K562 (cell line): ENCODE results near the gene KCNJ5. TPM values are rescaled to one million over a fixed set of nuclear protein-coding genes. Genes with fewer than 3 reads are reported as not detected.

ENCODE experiments used
- ATAC-seq: fragments of 200-7000 bp; cut with Tn5 transposase; 3 replicates; pipeline ENCODE4 v1.9.1; 2020; ENCODE audit warnings: moderate library complexity
- BruUV-seq: library from RNA; stranded (reverse); fragments of 400-500 nt; replicated peaks from 2 replicates; lab custom pipeline; 2021; lab: Mats Ljungman, UMichigan
- CTCF ChIA-PET: fragments of 300-600 bp; formaldehyde crosslinking; extraction: SDS; loops from one replicate; lab custom pipeline; 2021; ENCODE audit warnings: low intra/inter-chr PET ratio; lab: Yijun Ruan, JAX
- POLR2A ChIA-PET: fragments of 300-600, 350-650 bp; sonication (Branson Sonifier 250); formaldehyde crosslinking; extraction: SDS; loops from one replicate; lab custom pipeline; 2021; ENCODE audit warnings: antibody characterized with exemption, inconsistent platforms; lab: Yijun Ruan, JAX
- DNase-seq, 4 experiments: peaks; one replicate each; pipeline versions ENCODE4 v3.0.0 to v3.0.0-alpha.2; 2011 to 2018; ENCODE audit warnings: low spot score in 3 of 4, mixed read lengths in 3 of 4; ENCODE audit errors: extremely low read depth in 1 of 4
- FAIRE-seq: peaks from 2 replicates; lab custom pipeline; 2011; peaks lifted over from hg19 to GRCh38; lab: Jason Lieb, UNC
- H2AFZ ChIP-seq: 2 replicates; pipeline ENCODE4 v1.6.0; 2011; ENCODE audit warnings: low read depth, low read length, control low read depth, inconsistent platforms
- H3K27ac ChIP-seq: fragments of 200-600 bp; 3 replicates; pipeline ENCODE4 v1.8.0; 2011; ENCODE audit warnings: low read depth, mild to moderate bottlenecking, control low read depth, inconsistent platforms, low read length, moderate library complexity, mixed read lengths; ENCODE audit errors: extremely low read depth
- H3K27me3 ChIP-seq, 2 experiments: fragments of 300-600 bp in 1 of 2; 2 replicates in 1 of 2; 3 replicates in 1 of 2; pipeline versions ENCODE4 v1.6.0 to v1.8.0; 2011; ENCODE audit warnings: inconsistent platforms in 2 of 2, low read length in 2 of 2, mild to moderate bottlenecking in 1 of 2, mixed read lengths in 1 of 2, moderate library complexity in 1 of 2; ENCODE audit not compliant: control insufficient read depth in 2 of 2, insufficient read depth in 2 of 2
- H3K36me3 ChIP-seq: fragments of 300-600 bp; 3 replicates; pipeline ENCODE4 v1.8.0; 2011; ENCODE audit warnings: mild to moderate bottlenecking, low read length, inconsistent platforms; ENCODE audit not compliant: control insufficient read depth, insufficient read depth
- H3K4me1 ChIP-seq, 2 experiments: fragments of 200-600 bp in 1 of 2; replicated peaks in 1 of 2; 2 replicates in 1 of 2; 3 replicates in 1 of 2; pipeline versions ENCODE4 v1.5.1 to v1.8.0; 2011; ENCODE audit warnings: inconsistent platforms in 2 of 2, low read length in 2 of 2, mild to moderate bottlenecking in 1 of 2, mixed read lengths in 1 of 2, moderate library complexity in 1 of 2; ENCODE audit not compliant: control insufficient read depth in 2 of 2, insufficient read depth in 2 of 2
- H3K4me2 ChIP-seq: 2 replicates; pipeline ENCODE4 v1.6.1; 2011; ENCODE audit warnings: low read length, control low read depth, inconsistent platforms, mixed read lengths; ENCODE audit not compliant: insufficient read depth
- H3K4me3 ChIP-seq: fragments of 200-600 bp; sonication (generic), shearing (Covaris generic); 2 replicates; pipeline ENCODE4 v1.5.1; 2016; ENCODE audit warnings: control low read depth, inconsistent platforms
- H3K79me2 ChIP-seq: fragments of 200-600 bp; 3 replicates; pipeline ENCODE4 v1.8.0; 2011; ENCODE audit warnings: low read length, inconsistent platforms; ENCODE audit not compliant: control insufficient read depth, insufficient read depth
- H3K9ac ChIP-seq, 2 experiments: 2 replicates each; pipeline versions ENCODE4 v1.6.0 to v1.6.1; 2011; ENCODE audit warnings: low read depth in 2 of 2, low read length in 2 of 2, control low read depth in 1 of 2, inconsistent platforms in 1 of 2, mild to moderate bottlenecking in 1 of 2, mixed read lengths in 1 of 2; ENCODE audit not compliant: insufficient read depth in 1 of 2
- H3K9me1 ChIP-seq: one replicate; pipeline ENCODE4 v1.6.0; 2011; ENCODE audit warnings: inconsistent platforms, mild to moderate bottlenecking, low read length, moderate library complexity; ENCODE audit not compliant: control insufficient read depth, insufficient read depth
- H3K9me3 ChIP-seq: replicated peaks from 2 replicates; pipeline ENCODE4 v1.5.1; 2011; ENCODE audit warnings: low read depth, low read length, inconsistent platforms; ENCODE audit not compliant: control insufficient read depth, insufficient read depth
- H4K20me1 ChIP-seq: replicated peaks from 2 replicates; pipeline ENCODE4 v1.6.1; 2011; ENCODE audit warnings: low read length, inconsistent platforms, mixed read lengths; ENCODE audit not compliant: control insufficient read depth, insufficient read depth
- ATF7 ChIP-seq: fragments of 450-650 bp; IDR thresholded peaks from 2 replicates; pipeline ENCODE4 v1.7.1; 2014; ENCODE audit warnings: mild to moderate bottlenecking, moderate library complexity
- E4F1 ChIP-seq: fragments of 250-450 bp; sonication (Bioruptor Pico); IDR thresholded peaks from 2 replicates; pipeline ENCODE4 v1.5.0; 2021; ENCODE audit warnings: mild to moderate bottlenecking, borderline replicate concordance
- EHMT2 ChIP-seq: fragments of 450-650 bp; IDR thresholded peaks from 2 replicates; pipeline ENCODE4 v1.6.1; 2018; ENCODE audit warnings: antibody characterized with exemption
- FOXJ3 ChIP-seq: sonication (generic); formaldehyde crosslinking; IDR thresholded peaks from 2 replicates; pipeline ENCODE4 v1.4.0; 2020; ENCODE audit warnings: mild to moderate bottlenecking, missing genetic modification reagents
- HDGF ChIP-seq: fragments of 450-650 bp; IDR thresholded peaks from 2 replicates; pipeline ENCODE4 v1.6.1; 2016
- HNRNPLL ChIP-seq: fragments of 200-400 bp; formaldehyde crosslinking; IDR thresholded peaks from 2 replicates; pipeline ENCODE4 v1.6.1; 2017; ENCODE audit warnings: low read length, low read depth, mild to moderate bottlenecking; ENCODE audit not compliant: poor library complexity, severe bottlenecking
- HOMEZ ChIP-seq: fragments of 250-450 bp; sonication (Bioruptor Pico); IDR thresholded peaks from 2 replicates; pipeline ENCODE4 v1.4.0; 2020; ENCODE audit warnings: mild to moderate bottlenecking, moderate library complexity
- NFYB ChIP-seq: IDR thresholded peaks from 2 replicates; pipeline ENCODE4 v1.6.1; 2011; ENCODE audit warnings: mild to moderate bottlenecking, moderate library complexity; ENCODE audit not compliant: insufficient read length; ENCODE audit errors: extremely low read depth
- SMAD3 ChIP-seq: fragments of 450-650 bp; formaldehyde crosslinking; conservative IDR thresholded peaks from 2 replicates; pipeline ENCODE4 v1.4.0; 2020; ENCODE audit warnings: mild to moderate bottlenecking
- TCF7 ChIP-seq: sonication (generic); IDR thresholded peaks from 2 replicates; pipeline ENCODE4 v1.6.1; 2016; ENCODE audit warnings: antibody characterized with exemption, borderline replicate concordance
- XRCC3 ChIP-seq: fragments of 450-650 bp; IDR thresholded peaks from 2 replicates; pipeline ENCODE4 v1.6.1; 2017; ENCODE audit warnings: mild to moderate bottlenecking, moderate library complexity
- ZNF41 ChIP-seq: fragments of 250-450 bp; sonication (Bioruptor Pico); conservative IDR thresholded peaks from 2 replicates; pipeline ENCODE4 v1.4.0; 2020; ENCODE audit warnings: mild to moderate bottlenecking
- WGBS: fragments of 100-300 bp; shearing (Covaris generic); methylation state at CpG from one replicate; pipeline ENCODE4 v1.1.6; 2016; ENCODE audit warnings: low coverage, mixed read lengths; ENCODE audit not compliant: insufficient coverage; ENCODE audit errors: missing lambda C conversion rate; 5-methylcytosine and 5-hydroxymethylcytosine counted together
- in situ Hi-C: fragments of 300-500 bp; cut with MboI; formaldehyde crosslinking; loops from 4 replicates; pipeline ENCODE4 v1.15.0; 2018; ENCODE audit warnings: inconsistent platforms, mixed read lengths
- intact Hi-C: fragments of 100-400 bp; cut with micrococcal nuclease; formaldehyde crosslinking; loops from 2 replicates; pipeline ENCODE4 v1.14.2; 2022
- polyA plus RNA-seq, 8 experiments: library from polyadenylated mRNA; depleted of rRNA in 4 of 8; stranded (reverse) in 5 of 8; unstranded in 3 of 8; fragments of >200 nt; fragmentation: Nextera tagmentation in 2 of 8; fragmentation: Illumina TruSeq in 1 of 8; extraction: Ambion mirVana in 2 of 8; extraction: Trizol in 1 of 8; gene quantifications; 2 replicates each; pipeline versions ENCODE4 v1.2.1 to v1.2.3, GENCODE V29; 2011 to 2014; ENCODE audit warnings: inconsistent platforms in 1 of 8, missing spikeins in 1 of 8
- total RNA-seq, 7 experiments: library from RNA; depleted of rRNA in 6 of 7; stranded (reverse); fragments of >200 nt in 6 of 7; fragmentation: Illumina TruSeq in 2 of 7; extraction: Trizol in 2 of 7; gene quantifications; 2 replicates each; pipeline versions ENCODE4 v1.2.1 to v1.2.3, GENCODE V29; 2011 to 2021; ENCODE audit warnings: low replicate concordance in 1 of 7

Gene KCNJ5
- total and polyA plus RNA-seq, 9 of the 15 experiments (the other 6 are each of a cell fraction or from before 2014, with no cell fraction given), result 0.04 TPM; not detected in 8

GRCh38 chr11:128902515-128903066 is 11.4 kb downstream of the KCNJ5 start (continued):
- no peak for TF ChIP-seq E4F1 (CRISPR knock-in tag)

- 2% methylated on average over 17 of the region's 17 CpGs for WGBS
- H3K27ac ChIP-seq, result no peak overlapping the region
- in situ Hi-C loops (no loop called here), intact Hi-C loops (no loop called here)
- no peaks in the 10 kb centered on the region for H3K9me1 ChIP-seq
- POLR2A ChIA-PET, result interaction anchor here (0.6 kb wide), 1 partner anchor 42 kb away, joined by 3 read pairs; no protein-coding TSS in a partner anchor
- H3K79me2 ChIP-seq, result no peaks in the 10 kb centered on the region
- FAIRE-seq (no peak), DNase-seq (no peak), ATAC-seq (no peak)
- no TSS peak for BruUV-seq
- H2AFZ ChIP-seq, result no peak overlapping the region
- no peak overlapping the region for H3K9ac ChIP-seq
- 0 out of 5 replicates have a peak, but pooled peaks cover 0 to 4% of the 10 kb centered on the region in 2 experiments for H3K4me1 ChIP-seq
- H3K27me3 ChIP-seq, result peaks cover 11 to 36% of the 10 kb centered on the region in 2 experiments; a peak in 4 of 5 replicates
- CTCF ChIA-PET, result no interaction called here
- TF ChIP-seq XRCC3, result no peak
- no peak for TF ChIP-seq FOXJ3 (CRISPR knock-in tag)
- TF ChIP-seq HDGF, result no peak
- TF ChIP-seq SMAD3 (CRISPR knock-in tag), result no peak
- TF ChIP-seq EHMT2, result no peak
- no peak for TF ChIP-seq TCF7
- TF ChIP-seq HNRNPLL, result no peak
- TF ChIP-seq ZNF41, result no peak
- TF ChIP-seq NFYB, result no peak
- TF ChIP-seq ATF7, result no peak
- no peak for TF ChIP-seq HOMEZ (CRISPR knock-in tag)
- H3K9me3 ChIP-seq, result no peaks in the 10 kb centered on the region
- H3K36me3 ChIP-seq, result no peaks in the 10 kb centered on the region
- H4K20me1 ChIP-seq, result no peaks in the 10 kb centered on the region; the same call in 1 of the 2 replicates
- no peak overlapping the region for H3K4me2 ChIP-seq
- H3K4me3 ChIP-seq, result no peak overlapping the region
These were observed 12.3 kb downstream of the KCNJ5 start for GRCh38 chr11:128903248-128904061.
